ENCODE measurements around the gene NIM1K. TPM values are rescaled to one million over a fixed set of nuclear protein-coding genes. Genes with fewer than 3 reads are reported as not detected.

NIM1K gene
- polyA plus RNA-seq, 1 of the 3 experiments (the other 2 are of a cell fraction), result 0.16 TPM

GRCh38 chr5:43288269-43288831, 96.3 kb downstream of the NIM1K start (continued):
- no peak for TF ChIP-seq TEAD4 (IDR thresholded peaks at IDR 0.05; ENCODE audit: borderline replicate concordance, insufficient read depth)
- no peak for TF ChIP-seq EP300 (IDR thresholded peaks at IDR 0.05; ENCODE audit: borderline replicate concordance in 1 of 2, low read depth in 1 of 2, low read length in 1 of 2)

GRCh38 chr5:43290726-43291125, 98.7 kb downstream of the NIM1K start:
- H3K27me3 ChIP-seq (ENCODE audit: insufficient read depth), result no peaks in the 10 kb centered on the region
- TF ChIP-seq TCF12 (IDR thresholded peaks at IDR 0.05) (no peak), REST (IDR thresholded peaks at IDR 0.05; ENCODE audit: low read depth, low read length) (no peak), FOSL2 (IDR thresholded peaks at IDR 0.05; ENCODE audit: borderline replicate concordance, low read depth) (no peak), RAD21 (IDR thresholded peaks at IDR 0.05; ENCODE audit: low read length) (no peak), SMC3 (IDR thresholded peaks at IDR 0.05; ENCODE audit: low read depth, low read length) (no peak), USF1 (IDR thresholded peaks at IDR 0.05; ENCODE audit: borderline replicate concordance, low read depth) (no peak), FOXJ3 (CRISPR knock-in tag; IDR thresholded peaks at IDR 0.05) (no peak), CHD2 (IDR thresholded peaks at IDR 0.05; ENCODE audit: low read length, partially characterized antibody) (no peak), TEAD4 (IDR thresholded peaks at IDR 0.05; ENCODE audit: borderline replicate concordance, insufficient read depth) (no peak), CTCF (IDR thresholded peaks at IDR 0.05) (no peak), RXRA (IDR thresholded peaks at IDR 0.05; ENCODE audit: borderline replicate concordance, low read depth) (no peak), GABPA (IDR thresholded peaks at IDR 0.05; ENCODE audit: low read depth) (no peak), IRF3 (IDR thresholded peaks at IDR 0.05; ENCODE audit: low read depth, low read length) (no peak), RFX5 (IDR thresholded peaks at IDR 0.05; ENCODE audit: low read length) (no peak), YY1 (IDR thresholded peaks at IDR 0.05; ENCODE audit: low read depth) (no peak), NFIC (IDR thresholded peaks at IDR 0.05; ENCODE audit: borderline replicate concordance) (no peak), TAF1 (IDR thresholded peaks at IDR 0.05; ENCODE audit: borderline replicate concordance, low read depth, low read length) (no peak)
- H3K27ac ChIP-seq (ENCODE audit: low read depth in 2 of 2, low read length in 1 of 2), result no peak overlapping the region
- no peaks in the 10 kb centered on the region for H4K20me1 ChIP-seq (ENCODE audit: insufficient read depth)
- no peaks in the 10 kb centered on the region for H3K79me2 ChIP-seq (ENCODE audit: insufficient read depth)
- no peak for DNase-seq
- H3K4me1 ChIP-seq (ENCODE audit: control insufficient read depth in 1 of 2, insufficient read depth in 2 of 2, low read depth in 1 of 2, low read length in 1 of 2), result no peaks in the 10 kb centered on the region; a peak in 1 of 4 replicates
- 91% methylated on average over 2 of the region's 2 CpGs for WGBS (ENCODE audit: low lambda C conversion rate)
- no peak overlapping the region for H3K9ac ChIP-seq
- H3K36me3 ChIP-seq (replicated peaks in 1 of 2; ENCODE audit: control insufficient read depth in 1 of 2, insufficient read depth in 2 of 2, low read length in 1 of 2), result peaks cover 46 to 69% of the 10 kb centered on the region in 2 experiments
- no peak overlapping the region for H3K4me3 ChIP-seq (ENCODE audit: low read depth in 2 of 2, low read length in 1 of 2)
- H3K9me3 ChIP-seq, result no peaks in the 10 kb centered on the region
- ChIA-PET POLR2A (no interaction called here), CTCF (no interaction called here)
- no peak overlapping the region for H3K4me2 ChIP-seq
- H3F3A ChIP-seq (replicated peaks; ENCODE audit: insufficient read depth), result no peaks in the 10 kb centered on the region
- no peaks in the 10 kb centered on the region for H3K9me2 ChIP-seq
- no peak overlapping the region for H2AFZ ChIP-seq (ENCODE audit: low read depth)
